Activated CD4-positive, alpha-beta T cell treated with anti-CD3 and anti-CD28 coated beads for 48 hours (primary cell): Measurements from ENCODE around the gene TBR1.

ENCODE experiments used
- DNase-seq: peaks from one replicate; pipeline ENCODE4 v3.0.0-alpha.2; 2020

TBR1 gene

DNA sequence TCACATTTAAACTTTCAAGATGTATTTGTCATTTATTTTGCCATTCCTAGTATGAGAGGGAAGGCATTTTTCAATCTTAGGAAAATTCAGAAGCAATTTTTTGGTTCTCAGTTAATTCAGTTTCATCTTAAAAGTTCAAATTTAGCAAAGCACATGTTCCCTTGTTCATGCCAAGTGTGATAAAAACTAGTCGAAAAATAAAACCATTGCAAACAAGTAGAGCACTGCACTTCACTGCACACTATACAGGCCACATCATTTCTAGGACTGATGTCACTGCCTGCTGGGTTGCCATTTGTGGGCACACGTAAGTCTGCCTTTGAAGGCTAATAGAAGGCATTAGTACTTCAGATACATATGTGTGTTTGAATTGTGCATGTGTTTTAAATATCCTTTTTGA is 14.3 kb downstream of the TBR1 start:
- no peak for DNase-seq

DNA sequence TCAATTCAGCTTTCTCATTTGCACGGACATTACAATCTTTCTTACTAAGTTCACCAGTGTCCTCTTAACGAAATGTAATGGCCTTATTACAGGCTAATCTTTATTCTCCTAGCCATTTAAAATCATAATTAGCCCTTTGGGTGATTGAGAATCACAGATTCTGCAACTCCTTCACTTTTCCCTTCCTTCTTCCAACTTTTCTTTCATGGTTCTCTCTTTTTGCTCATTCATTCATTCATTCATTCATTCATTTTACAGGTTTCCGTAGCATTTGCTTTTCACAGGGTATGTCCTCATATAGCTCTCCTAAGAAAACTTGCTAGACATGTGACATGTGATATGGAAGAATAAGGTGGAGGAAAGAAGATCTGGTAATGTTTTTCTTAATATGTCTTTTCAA is 16.0 kb downstream of the TBR1 start:
- DNase-seq: no peak

DNA sequence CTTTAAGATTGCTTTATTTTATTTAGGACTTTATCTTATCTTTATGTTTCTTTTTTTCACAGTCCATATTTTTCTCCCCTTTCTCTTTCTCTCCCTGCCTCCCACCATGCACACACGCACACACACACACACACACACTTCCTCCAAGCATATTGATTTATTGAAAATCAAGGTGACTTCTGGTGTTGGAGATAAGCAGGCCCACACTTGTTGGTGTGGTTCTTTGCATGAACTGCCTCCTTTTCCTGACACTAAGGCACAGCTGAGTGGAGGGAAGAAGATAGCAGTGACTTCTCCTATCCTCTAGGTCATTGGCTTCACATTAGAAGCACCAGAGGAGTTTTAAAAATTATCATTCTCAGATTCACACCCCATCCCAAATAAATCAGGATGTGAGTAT is 18.0 kb downstream of the TBR1 start:
- DNase-seq: no peak

DNA sequence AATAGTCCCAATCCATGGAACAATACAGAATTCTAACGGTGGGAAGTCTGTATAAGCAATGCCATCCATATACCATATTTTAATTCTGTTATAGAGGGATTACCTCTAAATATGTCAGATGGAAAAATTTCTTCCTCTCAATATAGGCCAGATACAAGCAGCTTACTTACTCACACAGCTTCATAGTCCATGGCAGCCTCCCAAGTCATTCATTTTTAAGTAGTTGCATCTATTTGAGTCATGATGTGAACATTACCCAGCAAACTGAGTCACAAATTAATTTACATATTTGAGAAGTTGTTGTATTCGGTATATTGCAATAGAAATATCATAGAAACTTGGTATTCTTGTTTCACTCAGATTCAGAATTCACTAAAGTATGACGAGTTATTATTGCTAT is 20.3 kb downstream of the TBR1 start:
- no peak for DNase-seq

DNA sequence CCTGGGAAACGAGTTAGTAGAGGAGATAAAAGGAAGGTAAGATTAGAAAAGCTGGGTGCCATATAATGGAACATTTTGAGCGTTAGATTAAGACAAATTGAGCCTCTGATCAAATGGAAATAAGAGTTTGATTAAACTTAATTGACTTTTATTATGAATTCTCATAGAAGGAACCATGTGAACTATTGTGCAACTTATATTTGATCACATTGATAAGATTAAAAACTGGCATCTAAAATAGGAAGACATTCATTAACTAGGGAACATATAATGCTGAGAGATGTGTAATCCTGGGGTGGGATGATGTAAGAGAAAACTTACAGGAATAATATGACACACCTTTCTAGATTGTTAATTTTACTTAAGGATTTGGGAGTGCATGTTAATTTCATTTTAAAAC is 22.5 kb downstream of the TBR1 start:
- no peak for DNase-seq

DNA sequence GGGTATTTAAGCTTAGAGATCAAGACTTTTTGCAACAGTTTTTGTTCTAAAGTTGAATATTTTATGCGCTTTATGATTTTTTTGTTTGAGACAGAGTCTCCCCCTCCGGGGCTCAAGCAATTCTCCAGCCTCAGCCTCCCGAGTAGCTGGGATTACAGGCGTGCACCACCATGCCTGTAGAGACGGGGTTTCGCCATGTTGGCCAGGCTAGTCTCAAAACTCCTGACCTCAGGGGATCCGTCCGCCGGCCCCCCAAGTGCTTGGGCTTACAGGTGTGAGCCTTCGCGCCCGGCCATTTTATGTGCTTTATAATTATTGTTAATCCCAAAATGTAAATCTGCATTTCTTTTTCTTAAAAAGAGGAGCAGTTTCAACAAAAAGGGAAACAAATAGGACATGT is 29.0 kb downstream of the TBR1 start:
- no peak for DNase-seq

DNA sequence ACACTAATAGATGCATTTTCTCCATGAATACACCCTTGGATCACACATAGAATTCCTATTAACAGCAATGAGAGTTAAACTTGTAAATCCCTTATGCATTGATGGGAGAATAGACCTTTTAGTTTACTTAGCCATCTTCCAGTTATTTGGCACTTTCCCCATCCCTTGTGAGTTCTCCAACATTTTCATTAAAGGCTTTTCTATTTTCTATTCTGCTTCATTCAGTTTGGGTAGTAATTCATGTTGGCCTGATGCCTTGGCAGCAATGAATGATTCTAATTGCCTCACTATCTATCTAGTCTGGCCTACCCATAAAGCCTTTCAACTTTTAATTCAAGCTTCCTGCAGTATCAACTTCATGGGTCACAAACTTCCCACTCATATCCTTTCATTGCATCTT is 32.3 kb downstream of the TBR1 start:
- no peak for DNase-seq

DNA sequence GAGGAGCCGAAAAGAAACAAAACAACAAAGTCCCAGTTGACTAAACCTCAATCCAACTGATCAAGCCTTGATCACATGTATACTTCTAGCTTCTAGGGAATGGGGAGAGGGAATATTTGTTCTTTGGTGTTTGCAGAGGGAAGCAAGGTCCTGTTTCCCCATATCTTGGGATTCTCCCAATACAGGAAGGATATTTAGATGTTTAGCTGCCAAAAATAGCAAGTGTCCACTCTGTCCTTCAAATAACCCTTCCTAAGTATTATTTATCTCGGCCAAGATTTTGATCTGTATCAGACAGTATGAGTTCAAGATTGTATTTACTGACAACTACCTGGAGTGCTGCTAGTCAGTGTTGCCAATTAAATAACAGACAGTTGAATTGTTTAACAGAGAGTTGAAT is 55.5 kb downstream of the TBR1 start:
- DNase-seq: no peak

DNA sequence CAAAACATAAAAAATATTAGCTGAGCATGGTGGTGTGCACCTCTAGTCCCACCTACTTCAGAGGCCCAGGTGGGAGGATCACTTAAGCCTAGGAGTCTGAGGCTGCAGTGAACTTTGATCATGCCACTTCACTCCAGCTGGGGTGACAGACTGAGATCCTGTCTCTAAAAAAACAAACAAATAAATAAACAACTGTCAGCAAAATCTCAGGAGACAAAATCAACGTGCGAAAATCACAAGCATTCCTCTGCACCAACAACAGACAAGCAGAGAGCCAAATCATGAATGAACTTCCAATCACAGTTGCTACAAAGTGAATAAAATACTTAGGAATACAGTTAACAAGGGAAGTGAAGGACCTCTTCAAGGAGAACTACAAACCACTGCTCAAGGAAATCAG is 58.8 kb downstream of the TBR1 start:
- DNase-seq: no peak
